Mononuclear cell (primary cell): ENCODE results near the gene BCAS2. TPM values are rescaled to one million over a fixed set of nuclear protein-coding genes. Genes with fewer than 3 reads are reported as not detected.

Experiments
- H3K27me3 ChIP-seq: 2 replicates; pipeline ENCODE4 v1.6.0; 2011; ENCODE audit warnings: low read length, control low read depth; ENCODE audit not compliant: insufficient read depth
- H3K4me1 ChIP-seq: 2 replicates; pipeline ENCODE4 v1.5.1; 2011; ENCODE audit warnings: mild to moderate bottlenecking, low read length, control low read depth; ENCODE audit not compliant: insufficient read depth
- H3K4me3 ChIP-seq: 2 replicates; pipeline ENCODE4 v1.5.1; 2011; ENCODE audit warnings: mild to moderate bottlenecking, low read length, moderate library complexity
- H3K9me3 ChIP-seq: 2 replicates; pipeline ENCODE4 v1.5.1; 2011; ENCODE audit warnings: low read depth, mild to moderate bottlenecking, control low read depth, low read length
- total RNA-seq: library from RNA; depleted of rRNA; stranded (reverse); fragments of >200 nt; gene quantifications from one replicate; pipeline ENCODE4 v1.2.3, GENCODE V29; 2012

Gene BCAS2
- 91.3 TPM for total RNA-seq

GRCh38 chr1:114581335-114582287 is at the start of gene BCAS2:
TSS of gene BCAS2 (minus strand) at chr1:114581615. CDS start at chr1:114581591, 24 bp downstream.
- Histone ChIP-seq H3K4me1 (peaks cover 20% of the 10 kb centered on the region), H3K4me3 (peak within 1 kb of the TSS; percentile 76), H3K27me3 (peaks cover 11% of the 10 kb centered on the region), H3K9me3 (no peaks in the 10 kb centered on the region)

- no peaks in the 10 kb centered on the region for H3K9me3 ChIP-seq
- peaks cover 11% of the 10 kb centered on the region for H3K27me3 ChIP-seq
- H3K4me3 ChIP-seq, result no peak overlapping the region
- no peaks in the 10 kb centered on the region for H3K4me1 ChIP-seq
These were observed 45.7 kb upstream of the BCAS2 start for GRCh38 chr1:114627107-114627506.

GRCh38 chr1:114623364-114623763 is 41.9 kb upstream of the BCAS2 start:
- Histone ChIP-seq H3K27me3 (peaks cover 10% of the 10 kb centered on the region), H3K9me3 (no peaks in the 10 kb centered on the region), H3K4me3 (no peak overlapping the region), H3K4me1 (no peaks in the 10 kb centered on the region)

- peaks cover 6% of the 10 kb centered on the region for H3K27me3 ChIP-seq
- no peaks in the 10 kb centered on the region for H3K9me3 ChIP-seq
- no peaks in the 10 kb centered on the region for H3K4me1 ChIP-seq
These were observed 39.0 kb upstream of the BCAS2 start for GRCh38 chr1:114620419-114620818.

GRCh38 chr1:114618606-114619005 is 37.2 kb upstream of the BCAS2 start:
- Histone ChIP-seq H3K9me3 (no peaks in the 10 kb centered on the region), H3K4me3 (no peak overlapping the region)

More at GRCh38 chr1:114620419-114620818, 39.0 kb upstream of the BCAS2 start:
- H3K4me3 ChIP-seq, result no peak overlapping the region

GRCh38 chr1:114610546-114611245 is 29.3 kb upstream of the BCAS2 start:
- H3K4me3 ChIP-seq, result no peak overlapping the region

More at GRCh38 chr1:114618606-114619005, 37.2 kb upstream of the BCAS2 start:
- Histone ChIP-seq H3K27me3 (peaks cover 6% of the 10 kb centered on the region), H3K4me1 (no peaks in the 10 kb centered on the region)

GRCh38 chr1:114609826-114610225 is 28.4 kb upstream of the BCAS2 start:
- Histone ChIP-seq H3K4me3 (no peak overlapping the region), H3K9me3 (no peaks in the 10 kb centered on the region), H3K4me1 (no peaks in the 10 kb centered on the region), H3K27me3 (peaks cover 2% of the 10 kb centered on the region)

More at GRCh38 chr1:114610546-114611245, 29.3 kb upstream of the BCAS2 start:
- Histone ChIP-seq H3K9me3 (no peaks in the 10 kb centered on the region), H3K27me3 (peaks cover 2% of the 10 kb centered on the region), H3K4me1 (no peaks in the 10 kb centered on the region)

- Histone ChIP-seq H3K27me3 (peaks cover 5% of the 10 kb centered on the region), H3K9me3 (no peaks in the 10 kb centered on the region), H3K4me1 (no peaks in the 10 kb centered on the region), H3K4me3 (no peak overlapping the region)
These were observed 27.6 kb upstream of the BCAS2 start for GRCh38 chr1:114609026-114609425.

GRCh38 chr1:114607223-114607622 is 25.8 kb upstream of the BCAS2 start:
- H3K4me3 ChIP-seq, result no peak overlapping the region
- peaks cover 5% of the 10 kb centered on the region for H3K27me3 ChIP-seq
- H3K4me1 ChIP-seq, result no peaks in the 10 kb centered on the region
- no peaks in the 10 kb centered on the region for H3K9me3 ChIP-seq

- no peaks in the 10 kb centered on the region for H3K9me3 ChIP-seq
- H3K4me1 ChIP-seq, result no peaks in the 10 kb centered on the region
- peaks cover 3% of the 10 kb centered on the region for H3K27me3 ChIP-seq
- H3K4me3 ChIP-seq, result no peak overlapping the region
These were observed 16.5 kb upstream of the BCAS2 start for GRCh38 chr1:114597949-114598348.

GRCh38 chr1:114595602-114596001 is 14.2 kb upstream of the BCAS2 start:
- Histone ChIP-seq H3K27me3 (peaks cover 4% of the 10 kb centered on the region), H3K4me3 (no peak overlapping the region), H3K9me3 (no peaks in the 10 kb centered on the region), H3K4me1 (no peaks in the 10 kb centered on the region)

GRCh38 chr1:114594046-114594445 is 12.6 kb upstream of the BCAS2 start:
- no peak overlapping the region for H3K4me3 ChIP-seq
- H3K4me1 ChIP-seq, result no peaks in the 10 kb centered on the region
- H3K9me3 ChIP-seq, result no peaks in the 10 kb centered on the region
- H3K27me3 ChIP-seq, result peaks cover 8% of the 10 kb centered on the region

- no peak overlapping the region for H3K4me3 ChIP-seq
- H3K4me1 ChIP-seq, result no peaks in the 10 kb centered on the region
These were observed 7.7 kb upstream of the BCAS2 start for GRCh38 chr1:114589122-114589521.

GRCh38 chr1:114588196-114588689 is 6.8 kb upstream of the BCAS2 start:
- Histone ChIP-seq H3K27me3 (peaks cover 27% of the 10 kb centered on the region), H3K4me1 (no peaks in the 10 kb centered on the region), H3K4me3 (no peak overlapping the region), H3K9me3 (no peaks in the 10 kb centered on the region)

More at GRCh38 chr1:114589122-114589521, 7.7 kb upstream of the BCAS2 start:
- no peaks in the 10 kb centered on the region for H3K9me3 ChIP-seq
- H3K27me3 ChIP-seq, result peaks cover 26% of the 10 kb centered on the region
